Hepatocyte (in vitro differentiated cells): ENCODE measurements around the gene DSCAML1. TPM values are rescaled to one million over a fixed set of nuclear protein-coding genes. Genes with fewer than 3 reads are reported as not detected.

Experiments used
- DNase-seq: peaks from one replicate; pipeline ENCODE4 v3.0.0-alpha.2; 2016; ENCODE audit warnings: low spot score
- H2AFZ ChIP-seq: fragments of 200-600 bp; sonication (generic); 2 replicates; pipeline ENCODE4 v1.6.0; 2016; ENCODE audit warnings: antibody characterized with exemption, mild to moderate bottlenecking
- H3K27ac ChIP-seq: fragments of 200-600 bp; sonication (generic); 2 replicates; pipeline ENCODE4 v1.5.1; 2016; ENCODE audit warnings: mild to moderate bottlenecking
- H3K27me3 ChIP-seq: fragments of 200-600 bp; sonication (generic); 2 replicates; pipeline ENCODE4 v1.6.1; 2016
- H3K36me3 ChIP-seq: fragments of 200-600 bp; sonication (generic); replicated peaks from 2 replicates; pipeline ENCODE4 v1.5.1; 2016; ENCODE audit warnings: low read depth; ENCODE audit not compliant: insufficient read depth
- H3K4me1 ChIP-seq: fragments of 200-600 bp; sonication (generic); 2 replicates; pipeline ENCODE4 v1.5.1; 2016; ENCODE audit warnings: mild to moderate bottlenecking, moderate library complexity; ENCODE audit not compliant: insufficient read depth
- H3K4me2 ChIP-seq: fragments of 200-600 bp; sonication (generic); 2 replicates; pipeline ENCODE4 v1.6.0; 2016
- H3K4me3 ChIP-seq: fragments of 200-600 bp; sonication (generic); 2 replicates; pipeline ENCODE4 v1.5.1; 2016; ENCODE audit warnings: mild to moderate bottlenecking
- H3K79me2 ChIP-seq: fragments of 200-600 bp; sonication (generic); 2 replicates; pipeline ENCODE4 v1.6.0; 2017; ENCODE audit warnings: mild to moderate bottlenecking
- H3K9me2 ChIP-seq: fragments of 200-600 bp; sonication (generic); replicated peaks from 2 replicates; pipeline ENCODE4 v1.6.0; 2017; ENCODE audit warnings: mild to moderate bottlenecking; ENCODE audit not compliant: insufficient read depth
- H3K9me3 ChIP-seq: fragments of 200-600 bp; sonication (generic); 2 replicates; pipeline ENCODE4 v1.5.1; 2016; ENCODE audit warnings: low read depth, mild to moderate bottlenecking
- H4K20me1 ChIP-seq: fragments of 200-600 bp; sonication (generic); 2 replicates; pipeline ENCODE4 v1.6.0; 2016; ENCODE audit warnings: mild to moderate bottlenecking; ENCODE audit not compliant: insufficient read depth, poor library complexity, severe bottlenecking
- EZH2 ChIP-seq: fragments of 200-600 bp; sonication (generic); IDR thresholded peaks from 2 replicates; pipeline ENCODE4 v1.6.1; 2016; ENCODE audit warnings: antibody characterized with exemption, mild to moderate bottlenecking, borderline replicate concordance
- EZH2phosphoT487 ChIP-seq: fragments of 200-600 bp; sonication (generic); IDR thresholded peaks from one replicate; pipeline ENCODE4 v1.6.1; 2018; ENCODE audit warnings: antibody characterized with exemption, mild to moderate bottlenecking, low read depth, moderate library complexity; ENCODE audit not compliant: unreplicated experiment, severe bottlenecking
- WGBS: methylation state at CpG from one replicate; pipeline ENCODE4 v1.1.6; 2016; ENCODE audit warnings: low lambda C conversion rate; ENCODE audit errors: missing lambda C conversion rate; 5-methylcytosine and 5-hydroxymethylcytosine counted together
- polyA plus RNA-seq: library from polyadenylated mRNA; unstranded; fragments of >200 nt; fragmentation: Nextera tagmentation; extraction: Ambion mirVana; gene quantifications from 2 replicates; pipeline ENCODE4 v1.2.1, GENCODE V29; 2016
- total RNA-seq: library from RNA; depleted of rRNA; stranded (reverse); fragments of >200 nt; gene quantifications from 2 replicates; pipeline ENCODE4 v1.2.3, GENCODE V29; 2014
- TF ChIP-seq, protein P1 (sequence below): fragments of 200-600 bp; sonication (generic); IDR thresholded peaks from 2 replicates; pipeline ENCODE4 v1.5.1; 2016; ENCODE audit warnings: antibody characterized with exemption, mild to moderate bottlenecking; ENCODE audit not compliant: poor library complexity

The DSCAML1 gene
- total and polyA plus RNA-seq, 2 experiments from 2014 or later: 0.46 to 2.6 TPM

DNA sequence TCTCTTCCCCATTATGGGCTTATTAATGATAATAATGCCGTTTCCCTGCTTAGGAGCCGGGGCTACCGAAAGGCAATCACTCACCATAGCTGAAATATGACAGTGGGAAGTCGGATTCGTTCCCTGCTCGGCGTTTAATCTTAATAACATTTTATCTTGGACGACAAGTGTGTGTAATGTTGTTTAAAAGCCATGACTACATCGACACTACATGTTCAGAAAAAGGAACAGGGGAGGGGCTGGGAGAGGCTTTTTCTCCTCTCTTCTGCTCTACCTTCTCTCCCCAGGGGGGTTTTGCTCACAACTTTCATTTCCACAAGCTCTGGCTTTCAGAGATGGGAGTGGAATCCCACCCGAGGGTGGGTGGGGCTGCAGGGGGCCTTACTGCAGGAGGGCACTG, 105.5 kb downstream of the DSCAML1 start:
- Histone ChIP-seq H3K9me3 (no peaks in the 10 kb centered on the region), H3K9me2 (no peaks in the 10 kb centered on the region), H3K4me1 (no peaks in the 10 kb centered on the region), H3K79me2 (no peaks in the 10 kb centered on the region), H2AFZ (no peak overlapping the region), H3K4me2 (peak overlapping the region; percentile 26), H4K20me1 (no peaks in the 10 kb centered on the region), H3K27me3 (peaks cover 22% of the 10 kb centered on the region), H3K36me3 (no peaks in the 10 kb centered on the region), H3K4me3 (no peak overlapping the region), H3K27ac (no peak overlapping the region)
- WGBS: 50% methylated on average over 10 of the region's 10 CpGs
- TF ChIP-seq, protein P1, sequence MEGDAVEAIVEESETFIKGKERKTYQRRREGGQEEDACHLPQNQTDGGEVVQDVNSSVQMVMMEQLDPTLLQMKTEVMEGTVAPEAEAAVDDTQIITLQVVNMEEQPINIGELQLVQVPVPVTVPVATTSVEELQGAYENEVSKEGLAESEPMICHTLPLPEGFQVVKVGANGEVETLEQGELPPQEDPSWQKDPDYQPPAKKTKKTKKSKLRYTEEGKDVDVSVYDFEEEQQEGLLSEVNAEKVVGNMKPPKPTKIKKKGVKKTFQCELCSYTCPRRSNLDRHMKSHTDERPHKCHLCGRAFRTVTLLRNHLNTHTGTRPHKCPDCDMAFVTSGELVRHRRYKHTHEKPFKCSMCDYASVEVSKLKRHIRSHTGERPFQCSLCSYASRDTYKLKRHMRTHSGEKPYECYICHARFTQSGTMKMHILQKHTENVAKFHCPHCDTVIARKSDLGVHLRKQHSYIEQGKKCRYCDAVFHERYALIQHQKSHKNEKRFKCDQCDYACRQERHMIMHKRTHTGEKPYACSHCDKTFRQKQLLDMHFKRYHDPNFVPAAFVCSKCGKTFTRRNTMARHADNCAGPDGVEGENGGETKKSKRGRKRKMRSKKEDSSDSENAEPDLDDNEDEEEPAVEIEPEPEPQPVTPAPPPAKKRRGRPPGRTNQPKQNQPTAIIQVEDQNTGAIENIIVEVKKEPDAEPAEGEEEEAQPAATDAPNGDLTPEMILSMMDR: no peak
- TF ChIP-seq EZH2 (no peak), EZH2phosphoT487 (no peak)
- no peak for DNase-seq

DNA sequence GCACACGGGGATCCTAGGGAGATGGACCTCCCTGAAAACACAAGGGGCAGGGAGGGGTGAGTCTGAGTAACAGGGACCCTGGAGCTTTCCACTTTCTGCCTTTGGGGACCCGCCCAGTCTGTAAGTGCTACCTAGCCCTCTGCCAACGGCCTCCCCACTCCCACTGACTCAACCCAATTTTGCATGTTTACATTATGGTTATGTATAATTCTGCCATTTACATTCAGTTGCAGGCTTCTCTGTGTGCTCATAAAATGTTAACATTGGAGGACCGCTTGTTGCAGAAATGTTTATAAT, 105.8 kb downstream of the DSCAML1 start:
- peak overlapping the region; percentile 26 for H3K4me2 ChIP-seq

DNA sequence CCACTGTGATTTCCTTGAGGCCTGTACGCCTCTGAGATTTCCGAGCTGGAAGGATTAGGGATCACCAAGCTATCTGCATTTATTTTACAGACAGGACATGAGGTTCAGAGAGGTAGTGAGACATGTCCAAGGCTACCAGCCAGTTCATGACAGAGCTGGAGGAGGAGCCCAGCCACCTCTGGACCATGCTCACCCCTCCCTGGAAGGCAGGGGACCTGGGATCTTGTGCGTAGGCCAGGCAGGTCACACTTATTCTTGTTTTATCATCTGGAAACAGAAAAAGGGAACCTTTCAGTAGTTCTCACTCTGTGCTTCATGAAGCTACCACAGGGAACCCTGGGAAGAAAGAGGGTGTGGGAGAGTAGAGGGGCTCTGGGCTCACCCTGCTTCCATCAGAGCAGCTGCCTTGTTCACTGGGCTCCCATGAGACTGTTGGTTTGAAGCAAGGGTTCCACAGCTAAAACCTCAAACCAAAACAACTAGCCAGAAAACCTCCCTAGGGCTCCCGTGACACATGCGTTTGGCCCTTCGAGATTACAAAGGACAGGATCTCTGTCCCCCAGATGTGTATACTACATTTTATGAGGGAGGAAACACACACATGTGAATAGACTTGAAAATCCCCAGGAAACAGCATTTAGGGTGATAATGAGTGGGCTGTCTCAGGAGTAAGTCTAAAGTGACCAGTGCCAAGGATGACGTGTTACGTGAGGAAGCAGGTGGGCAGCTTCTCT, 106.4 kb downstream of the DSCAML1 start:
- TF ChIP-seq, protein P1: no peak
- no peak for TF ChIP-seq EZH2
- TF ChIP-seq EZH2phosphoT487: no peak
- Histone ChIP-seq H3K36me3 (no peaks in the 10 kb centered on the region), H3K27ac (no peak overlapping the region), H4K20me1 (no peaks in the 10 kb centered on the region), H3K79me2 (no peaks in the 10 kb centered on the region), H2AFZ (no peak overlapping the region), H3K4me2 (no peak overlapping the region), H3K4me3 (no peak overlapping the region), H3K9me2 (no peaks in the 10 kb centered on the region), H3K4me1 (peaks cover 3% of the 10 kb centered on the region), H3K27me3 (peaks cover 13% of the 10 kb centered on the region), H3K9me3 (no peaks in the 10 kb centered on the region)
- DNase-seq: no peak
- 67% methylated on average over 8 of the region's 8 CpGs for WGBS

More for the DNA sequence above, 105.8 kb downstream of the DSCAML1 start:
- TF ChIP-seq, protein P1: no peak
- TF ChIP-seq EZH2phosphoT487 (no peak), EZH2 (no peak)
- no peaks in the 10 kb centered on the region for H4K20me1 ChIP-seq
- DNase-seq: no peak
- no peaks in the 10 kb centered on the region for H3K36me3 ChIP-seq
- no peaks in the 10 kb centered on the region for H3K4me1 ChIP-seq
- H3K27ac ChIP-seq: no peak overlapping the region
- WGBS: 52% methylated on average over 4 of the region's 4 CpGs
- H3K9me2 ChIP-seq: no peaks in the 10 kb centered on the region
- H2AFZ ChIP-seq: no peak overlapping the region
- H3K4me3 ChIP-seq: no peak overlapping the region
- H3K9me3 ChIP-seq: no peaks in the 10 kb centered on the region
- H3K27me3 ChIP-seq: peaks cover 18% of the 10 kb centered on the region
- no peaks in the 10 kb centered on the region for H3K79me2 ChIP-seq
